Liver (tissue), 3 donors: ENCODE measurements around the gene HOXB9.

ENCODE experiments used
- CTCF ChIP-seq: fragments of 150-350 bp; IDR thresholded peaks from 2 replicates; pipeline ENCODE4 v1.5.1; 2017; ENCODE audit warnings: improper control_type of control experiment, low read depth, low read length; ENCODE audit not compliant: missing input control
- HNF4A ChIP-seq, 2 donors: conservative IDR thresholded peaks; 2 replicates each; pipeline ENCODE4 v1.6.1; 2016; ENCODE audit warnings: antibody characterized with exemption in 2 of 2, mild to moderate bottlenecking in 2 of 2
- donor health status: healthy.
- donor health status: healthy.

GRCh38 chr17:48625495-48626244, 488 bp downstream of the HOXB9 start:
- no peak for TF ChIP-seq CTCF
- no peak for TF ChIP-seq HNF4A (conservative IDR thresholded peaks at IDR 0.05)
